NT2/D1 (cell line): ENCODE data around the gene AP1G2.

Source experiments
- YY1 ChIP-seq: IDR thresholded peaks from 2 replicates; pipeline ENCODE4 v1.6.1; 2011; ENCODE audit not compliant: insufficient read length, insufficient read depth
- ZNF274 ChIP-seq: IDR thresholded peaks from 2 replicates; pipeline ENCODE4 v1.6.1; 2011; ENCODE audit warnings: mild to moderate bottlenecking, low read depth, low read length

- TF ChIP-seq ZNF274 (no peak), YY1 (no peak)
Measured at GRCh38 chr14:23577710-23578392, 10.3 kb upstream of the AP1G2 start.
